A673 (cell line): ENCODE data around the gene KRTAP10-2. TPM values are rescaled to one million over a fixed set of nuclear protein-coding genes. Genes with fewer than 3 reads are reported as not detected.
"Not testable (repeated sequence)": the region's sequence is repeated elsewhere in the genome, so short reads cannot be mapped to it uniquely, and the experiment has no call there.

Experiments used
- BruUV-seq: library from RNA; stranded (reverse); fragments of 400-500 nt; replicated peaks from 2 replicates; lab custom pipeline; 2021; lab: Mats Ljungman, UMichigan
- CTCF ChIA-PET: fragments of 300-600 bp; sonication (Branson Sonifier 250); formaldehyde crosslinking; loops from one replicate; lab custom pipeline; 2022; ENCODE audit warnings: antibody characterized with exemption; lab: Charles Lee
- POLR2A ChIA-PET: fragments of 300-600 bp; sonication (Branson Sonifier 250); formaldehyde crosslinking; loops from one replicate; lab custom pipeline; 2022; ENCODE audit warnings: antibody characterized with exemption; ENCODE audit not compliant: low non-redundant PET; lab: Charles Lee
- DNase-seq: peaks from one replicate; pipeline ENCODE4 v3.0.0-alpha.2; 2015; ENCODE audit warnings: low spot score
- H3K27ac ChIP-seq: fragments of 200-600 bp; sonication (generic); 2 replicates; pipeline ENCODE4 v1.5.1; 2016; ENCODE audit warnings: mixed run types, low read depth, mild to moderate bottlenecking, mixed read lengths, antibody characterized with exemption, low read length; ENCODE audit not compliant: poor library complexity, severe bottlenecking
- H3K27me3 ChIP-seq: fragments of 200-600 bp; sonication (generic); replicated peaks from 2 replicates; pipeline ENCODE4 v1.6.1; 2017; ENCODE audit warnings: mixed run types, low read depth, mild to moderate bottlenecking, mixed read lengths, antibody characterized with exemption, low read length; ENCODE audit not compliant: insufficient read depth, poor library complexity
- H3K36me3 ChIP-seq: fragments of 200-600 bp; sonication (generic); 2 replicates; pipeline ENCODE4 v1.6.1; 2016; ENCODE audit warnings: mixed run types, mild to moderate bottlenecking, mixed read lengths, antibody characterized with exemption, low read length; ENCODE audit not compliant: insufficient read depth, poor library complexity, severe bottlenecking
- H3K4me1 ChIP-seq: fragments of 200-600 bp; sonication (generic); 2 replicates; pipeline ENCODE4 v1.6.1; 2017; ENCODE audit warnings: mixed run types, mild to moderate bottlenecking, mixed read lengths, antibody characterized with exemption, low read length; ENCODE audit not compliant: insufficient read depth, poor library complexity, severe bottlenecking
- H3K4me3 ChIP-seq: fragments of 200-600 bp; sonication (generic); 2 replicates; pipeline ENCODE4 v1.5.1; 2016; ENCODE audit warnings: low read depth, mixed run types, mild to moderate bottlenecking, mixed read lengths, low read length; ENCODE audit not compliant: poor library complexity, severe bottlenecking
- H3K9me3 ChIP-seq: fragments of 200-600 bp; sonication (generic); 2 replicates; pipeline ENCODE4 v1.6.1; 2016; ENCODE audit warnings: mixed run types, low read depth, mild to moderate bottlenecking, mixed read lengths, antibody characterized with exemption, low read length; ENCODE audit not compliant: poor library complexity, severe bottlenecking
- CTCF ChIP-seq: fragments of 300-800, 200-600 bp; sonication (generic); conservative IDR thresholded peaks from 2 replicates; pipeline ENCODE4 v1.5.1; 2017; ENCODE audit warnings: low read depth, mild to moderate bottlenecking, antibody characterized with exemption, low read length, moderate library complexity, mixed read lengths
- EZH2 ChIP-seq: fragments of 200-600 bp; sonication (generic); IDR thresholded peaks from 2 replicates; pipeline ENCODE4 v1.6.1; 2017; ENCODE audit warnings: borderline replicate concordance, low read depth, mild to moderate bottlenecking, mixed read lengths, antibody characterized with exemption, low read length; ENCODE audit not compliant: poor library complexity, severe bottlenecking
- intact Hi-C: fragments of 100-400 bp; cut with micrococcal nuclease; formaldehyde crosslinking; loops from one replicate; pipeline ENCODE4 v1.10.0; 2022; ENCODE audit not compliant: unreplicated experiment
- total RNA-seq: library from RNA; stranded (reverse); gene quantifications from 2 replicates; pipeline ENCODE4 v1.2.3, GENCODE V29; 2021

KRTAP10-2 gene
- total RNA-seq, 1 experiment from 2014 or later = 0.69 TPM

GRCh38 chr21:44581158-44581557 is 29.9 kb upstream of the KRTAP10-2 start:
- no peak overlapping the region for H3K27ac ChIP-seq
- intact Hi-C loops = no loop called here
- TF ChIP-seq EZH2 (no peak), CTCF (no peak)
- no peaks in the 10 kb centered on the region for H3K36me3 ChIP-seq
- POLR2A ChIA-PET = no interaction called here
- H3K27me3 ChIP-seq = no peaks in the 10 kb centered on the region
- no peak overlapping the region for H3K4me3 ChIP-seq
- no peak for DNase-seq
- H3K4me1 ChIP-seq = no peaks in the 10 kb centered on the region
- peaks cover 13% of the 10 kb centered on the region for H3K9me3 ChIP-seq
- no TSS peak for BruUV-seq
- CTCF ChIA-PET = no interaction called here

- H3K27ac ChIP-seq, BruUV-seq, POLR2A ChIA-PET, intact Hi-C loops, H3K27me3 ChIP-seq, H3K4me1 ChIP-seq, H3K4me3 ChIP-seq, CTCF ChIA-PET, DNase-seq, H3K36me3 ChIP-seq: not testable (repeated sequence)
- peaks cover 13% of the 10 kb centered on the region for H3K9me3 ChIP-seq
These were observed 29.0 kb upstream of the KRTAP10-2 start, which contains the start of gene KRTAP10-5 for GRCh38 chr21:44580231-44580821. TSS of gene KRTAP10-5 (minus strand) at chr21:44580604. CDS start at chr21:44580578, 26 bp downstream.

GRCh38 chr21:44579833-44580144 is 28.5 kb upstream of the KRTAP10-2 start:
- no peaks in the 10 kb centered on the region for H3K36me3 ChIP-seq
- no TSS peak for BruUV-seq
- no peak overlapping the region for H3K4me3 ChIP-seq
- DNase-seq = no peak
- H3K9me3 ChIP-seq = peaks cover 13% of the 10 kb centered on the region
- H3K27ac ChIP-seq = no peak overlapping the region
- intact Hi-C loops = no loop called here
- H3K27me3 ChIP-seq = no peaks in the 10 kb centered on the region
- CTCF ChIA-PET = no interaction called here
- POLR2A ChIA-PET = no interaction called here
- TF ChIP-seq EZH2 (no peak), CTCF (no peak)
- no peaks in the 10 kb centered on the region for H3K4me1 ChIP-seq
